HG02571 (cell line): Measurements from ENCODE around the gene PTDSS2.
"Not testable (repeated sequence)": the region's sequence is repeated elsewhere in the genome, so short reads cannot be mapped to it uniquely, and the experiment has no call there.

Experiments used
- ATAC-seq: cut with Tn5 transposase; IDR thresholded peaks from one replicate; pipeline ENCODE4 v1.9.1; 2021; ENCODE audit warnings: mild to moderate bottlenecking, moderate library complexity; ENCODE audit not compliant: unreplicated experiment

Gene PTDSS2

GRCh38 chr11:503179-503981 is 53.3 kb downstream of the PTDSS2 start:
- ATAC-seq, result no peak

- ATAC-seq, result no peak
Observed at GRCh38 chr11:504053-504993, 54.2 kb downstream of the PTDSS2 start.

DNA sequence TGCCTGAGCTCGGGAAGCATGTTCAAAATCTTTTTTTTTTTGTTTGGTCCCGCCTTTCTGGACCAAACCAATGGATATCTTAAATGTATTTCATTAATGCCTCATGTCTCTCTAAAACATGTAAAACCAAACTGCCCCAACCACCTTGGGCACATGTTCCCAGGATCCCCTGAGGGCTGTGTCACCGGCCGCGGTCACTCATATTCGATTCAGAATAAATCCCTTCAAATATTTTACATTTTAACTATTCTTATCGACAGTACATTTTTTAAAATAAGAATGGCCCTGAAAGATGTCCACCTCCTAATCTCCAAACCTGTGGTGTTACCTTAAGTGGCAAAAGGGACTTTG is 54.9 kb downstream of the PTDSS2 start:
- ATAC-seq, result no peak

- peak; percentile 64 for ATAC-seq
Observed at GRCh38 chr11:506238-506994, 56.3 kb downstream of the PTDSS2 start.

- ATAC-seq, result peak; percentile 46
Observed at GRCh38 chr11:506995-507726, 57.1 kb downstream of the PTDSS2 start, which contains the start of gene RNH1. RNH1 (minus strand) TSS chr11:507242; CDS start chr11:502162, 5,080 bp downstream.

DNA sequence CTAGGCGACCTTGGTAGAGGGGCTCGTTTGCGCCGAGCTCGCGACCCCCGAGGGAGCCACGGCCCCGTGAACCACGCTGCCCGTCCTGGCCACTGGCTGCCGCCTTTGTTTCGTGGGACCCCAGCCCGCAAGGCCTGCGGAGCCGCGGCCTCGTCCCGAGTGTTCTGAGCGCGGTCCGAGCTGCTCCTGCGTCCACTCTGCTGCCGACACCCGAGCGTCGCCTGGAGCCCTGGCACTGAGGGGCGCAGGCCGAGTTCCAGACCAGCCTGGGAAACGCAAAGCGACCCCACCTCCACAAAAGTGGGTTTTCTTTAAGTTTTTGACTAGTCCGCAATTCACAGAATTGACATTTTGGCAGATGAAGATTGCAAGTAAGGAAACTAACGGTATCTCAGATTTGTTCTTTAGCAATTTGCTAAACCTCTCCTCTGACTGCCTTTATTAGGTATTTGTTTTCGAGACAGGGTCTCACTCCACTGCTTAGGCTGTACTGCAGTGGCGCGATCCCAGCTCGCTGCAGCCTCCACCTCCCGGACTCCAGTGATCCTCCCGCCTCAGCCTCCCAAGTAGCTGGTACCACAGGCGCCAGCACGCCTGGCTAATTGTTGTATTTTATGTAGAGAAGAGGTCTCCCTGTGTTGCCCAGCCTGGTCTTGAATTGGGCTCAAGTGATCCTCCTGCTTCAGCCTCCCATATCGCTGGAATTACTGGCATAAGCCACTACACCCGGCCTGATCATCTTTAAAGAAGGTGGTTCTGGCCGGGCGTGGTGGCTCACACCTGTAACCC is 57.8 kb downstream of the PTDSS2 start:
- no peak for ATAC-seq

GRCh38 chr11:508956-509355 is 58.9 kb downstream of the PTDSS2 start:
- ATAC-seq, result no peak

GRCh38 chr11:512761-513595 is 62.9 kb downstream of the PTDSS2 start:
- ATAC-seq, result no peak

- ATAC-seq, result no peak
Observed at GRCh38 chr11:514606-515005, 64.5 kb downstream of the PTDSS2 start.

DNA sequence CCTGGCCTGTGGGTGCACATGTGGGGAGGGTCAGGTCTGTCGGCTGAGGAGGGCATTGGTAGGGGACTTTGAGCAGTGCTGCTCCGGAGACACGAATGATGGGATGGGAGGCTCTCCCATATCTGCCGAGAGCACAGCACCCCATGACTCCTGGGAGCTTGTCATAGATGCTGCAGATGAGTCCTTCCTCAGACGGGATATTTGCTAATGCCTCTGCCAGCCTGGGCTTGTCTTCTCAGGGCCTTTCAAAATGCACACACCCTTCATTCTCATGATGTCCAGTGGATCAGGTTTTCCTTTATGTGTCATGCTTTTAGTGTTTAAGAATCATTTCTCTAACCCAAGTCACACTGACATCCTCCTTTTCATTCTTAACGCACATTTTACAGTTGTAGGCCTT is 65.1 kb downstream of the PTDSS2 start:
- ATAC-seq, result no peak

GRCh38 chr11:516400-516799 is 66.3 kb downstream of the PTDSS2 start:
- ATAC-seq, result no peak

DNA sequence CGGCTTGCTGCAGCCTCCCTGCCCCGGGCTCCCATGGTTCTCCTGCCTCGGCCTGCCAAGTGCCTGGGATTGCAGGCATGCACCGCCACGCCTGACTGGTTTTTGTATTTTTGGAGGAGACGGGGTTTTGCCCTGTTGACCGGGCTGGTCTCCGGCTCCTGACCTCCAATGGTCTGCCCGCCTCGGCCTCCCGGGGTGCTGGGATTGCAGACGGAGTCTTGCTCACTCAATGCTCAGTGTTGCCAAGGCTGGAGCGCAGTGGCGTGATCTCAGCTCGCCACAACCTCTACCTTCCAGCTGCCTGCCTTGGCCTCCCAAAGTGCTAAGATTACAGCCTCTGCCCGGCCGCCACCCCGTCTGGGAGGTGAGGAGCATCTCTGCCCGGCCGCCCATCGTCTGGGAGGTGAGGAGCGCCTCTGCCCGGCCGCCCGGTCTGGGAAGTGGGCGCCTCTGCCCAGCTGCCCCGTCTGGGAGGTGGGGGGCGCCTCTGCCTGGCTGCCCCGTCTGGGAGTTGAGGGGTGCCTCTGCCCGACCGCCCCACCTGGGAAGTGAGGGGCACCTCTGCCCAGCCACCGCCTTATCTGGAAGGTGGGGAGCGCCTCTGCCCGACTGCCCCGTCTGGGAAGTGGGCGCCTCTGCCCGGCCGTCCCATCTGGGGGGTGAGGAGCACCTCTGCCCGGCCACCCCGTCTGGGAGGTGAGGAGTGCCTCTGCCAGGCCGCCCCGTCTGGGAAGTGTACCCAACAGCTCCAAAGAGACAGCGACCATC is 67.0 kb downstream of the PTDSS2 start:
- not testable (repeated sequence) for ATAC-seq

- no peak for ATAC-seq
Observed at GRCh38 chr11:518463-519202, 68.6 kb downstream of the PTDSS2 start.

DNA sequence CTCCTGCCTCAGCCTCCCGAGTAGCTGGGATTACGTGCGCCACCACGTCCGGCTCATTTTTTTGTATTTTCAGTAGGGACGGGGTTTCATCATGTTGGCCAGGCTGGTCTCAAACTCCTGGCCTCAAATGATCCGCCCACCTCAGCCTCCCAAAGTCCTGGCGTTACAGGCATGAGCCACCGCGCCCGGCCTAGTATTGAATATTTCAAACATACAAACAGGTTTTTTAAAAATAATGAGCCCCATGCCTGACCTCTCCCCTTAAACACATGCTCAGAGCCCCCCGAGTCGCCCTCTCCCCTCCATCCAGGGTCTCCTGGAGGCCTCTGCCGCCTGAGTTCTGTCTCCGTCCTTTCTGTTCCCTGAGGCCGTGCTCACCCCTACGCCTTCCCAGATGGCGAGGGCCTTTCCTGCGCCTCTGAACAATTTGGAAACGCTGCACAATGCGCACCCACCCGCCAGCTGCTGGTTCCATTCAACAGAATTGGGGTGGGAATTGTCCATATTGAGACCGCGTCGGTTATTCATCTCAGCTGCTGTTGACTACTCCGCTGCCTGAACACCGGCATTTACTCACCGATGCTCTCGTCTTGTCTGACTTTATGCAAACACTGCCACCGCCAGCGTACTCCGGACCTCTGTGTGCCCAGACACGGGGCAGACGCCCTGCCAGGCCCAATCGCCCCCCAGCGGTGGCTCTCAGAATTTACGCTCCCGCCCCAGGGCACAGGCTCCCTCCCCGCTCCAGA is 70.5 kb downstream of the PTDSS2 start:
- no peak for ATAC-seq

- no peak for ATAC-seq
Observed at GRCh38 chr11:521177-521688, 71.2 kb downstream of the PTDSS2 start.

GRCh38 chr11:526192-526591 is 76.1 kb downstream of the PTDSS2 start:
- no peak for ATAC-seq
